HG03378 (cell line): ENCODE measurements around the gene SHISA5.
"Not testable (repeated sequence)": the region's sequence is repeated elsewhere in the genome, so short reads cannot be mapped to it uniquely, and the experiment has no call there.

Experiments
- ATAC-seq: cut with Tn5 transposase; IDR thresholded peaks from one replicate; pipeline ENCODE4 v1.9.1; 2021; ENCODE audit warnings: mild to moderate bottlenecking, moderate library complexity; ENCODE audit not compliant: unreplicated experiment

SHISA5 gene

GRCh38 chr3:48521635-48522034 is 17.7 kb upstream of the SHISA5 start:
- no peak for ATAC-seq

GRCh38 chr3:48519277-48519643 is 15.3 kb upstream of the SHISA5 start:
- no peak for ATAC-seq

- no peak for ATAC-seq
These were observed 14.8 kb upstream of the SHISA5 start for GRCh38 chr3:48518638-48519276.

- no peak for ATAC-seq
These were observed 14.1 kb upstream of the SHISA5 start for GRCh38 chr3:48518069-48518468.

- ATAC-seq, result no peak
These were observed 12.6 kb upstream of the SHISA5 start for GRCh38 chr3:48516571-48516970.

GRCh38 chr3:48514431-48515227 is 10.7 kb upstream of the SHISA5 start:
- ATAC-seq, result no peak

GRCh38 chr3:48511551-48511950 is 7.6 kb upstream of the SHISA5 start:
- no peak for ATAC-seq

- peak; percentile 46 for ATAC-seq
These were observed 3.5 kb upstream of the SHISA5 start for GRCh38 chr3:48507256-48508061.

GRCh38 chr3:48505968-48506504 is 2.1 kb upstream of the SHISA5 start:
- ATAC-seq, result no peak

GRCh38 chr3:48505146-48505545 is 1.2 kb upstream of the SHISA5 start:
- no peak for ATAC-seq

GRCh38 chr3:48503401-48504050 is 448 bp downstream of the SHISA5 start:
- no peak for ATAC-seq

GRCh38 chr3:48502728-48503168 is 1.2 kb downstream of the SHISA5 start:
- no peak for ATAC-seq

- ATAC-seq, result no peak
These were observed 1.9 kb downstream of the SHISA5 start for GRCh38 chr3:48502121-48502520.

GRCh38 chr3:48501196-48501595 is 2.8 kb downstream of the SHISA5 start:
- no peak for ATAC-seq

GRCh38 chr3:48500656-48501055 is 3.3 kb downstream of the SHISA5 start:
- no peak for ATAC-seq

GRCh38 chr3:48493203-48493501 is 10.8 kb downstream of the SHISA5 start:
- no peak for ATAC-seq

- ATAC-seq, result no peak
These were observed 11.3 kb downstream of the SHISA5 start for GRCh38 chr3:48492461-48493202.

GRCh38 chr3:48486952-48487351 is 17.0 kb downstream of the SHISA5 start:
- ATAC-seq, result no peak

- not testable (repeated sequence) for ATAC-seq
These were observed 21.2 kb downstream of the SHISA5 start for GRCh38 chr3:48482822-48483221.

- ATAC-seq, result not testable (repeated sequence)
These were observed 23.1 kb downstream of the SHISA5 start for GRCh38 chr3:48480891-48481290.
